Ectodermal cell (in vitro differentiated cells): ENCODE measurements around the gene GPHN. TPM values are rescaled to one million over a fixed set of nuclear protein-coding genes. Genes with fewer than 3 reads are reported as not detected.

ENCODE experiments used
- H3K27ac ChIP-seq: 2 replicates; pipeline ENCODE4 v1.7.0; 2013; ENCODE audit warnings: mild to moderate bottlenecking, low read depth, low read length; ENCODE audit not compliant: insufficient read depth, poor library complexity, severe bottlenecking
- H3K27me3 ChIP-seq: 2 replicates; pipeline ENCODE4 v1.7.0; 2013; ENCODE audit warnings: mild to moderate bottlenecking, low read length; ENCODE audit not compliant: insufficient read depth, control insufficient read depth, poor library complexity, severe bottlenecking
- H3K36me3 ChIP-seq: one replicate; pipeline ENCODE4 v1.7.0; 2013; ENCODE audit warnings: low read length; ENCODE audit not compliant: control insufficient read depth, insufficient read depth
- H3K4me1 ChIP-seq: one replicate; pipeline ENCODE4 v1.7.0; 2013; ENCODE audit warnings: low read length; ENCODE audit not compliant: control insufficient read depth, insufficient read depth
- H3K4me3 ChIP-seq: 2 replicates; pipeline ENCODE4 v1.7.0; 2013; ENCODE audit warnings: low read depth, low read length, control low read depth; ENCODE audit not compliant: insufficient read depth
- H3K9me3 ChIP-seq: 2 replicates; pipeline ENCODE4 v1.7.0; 2013; ENCODE audit warnings: mild to moderate bottlenecking, low read length, moderate library complexity; ENCODE audit not compliant: control insufficient read depth
- WGBS, 2 experiments: methylation state at CpG; one replicate each; pipeline ENCODE4 v1.1.7; 2013; ENCODE audit warnings: missing lambda C conversion rate in 2 of 2; 5-methylcytosine and 5-hydroxymethylcytosine counted together
- polyA plus RNA-seq, 4 experiments: library from polyadenylated mRNA; stranded (reverse); fragments of 50-300 nt; gene quantifications; one replicate each; pipeline ENCODE4 v1.2.3, GENCODE V29; 2013

The GPHN gene
- 28.7 TPM for polyA plus RNA-seq (2013, experiment 1 of 4)
- polyA plus RNA-seq (2013, experiment 2 of 4): 25.2 TPM
- 24.2 TPM for polyA plus RNA-seq (2013, experiment 3 of 4)
- polyA plus RNA-seq (2013, experiment 4 of 4): 26.8 TPM

GRCh38 chr14:66507722-66508546, at the start of gene GPHN:
Gene GPHN (plus strand): TSS chr14:66508147.
- 0% methylated on average over 91 of the region's 91 CpGs for WGBS, 2 experiments
- no peaks in the 10 kb centered on the region for H3K36me3 ChIP-seq
- peak within 1 kb of the TSS; percentile 58 for H3K27ac ChIP-seq
- H3K4me1 ChIP-seq: peaks cover 4% of the 10 kb centered on the region
- no peaks in the 10 kb centered on the region for H3K9me3 ChIP-seq
- H3K27me3 ChIP-seq: peaks cover 24% of the 10 kb centered on the region
- H3K4me3 ChIP-seq: peak within 1 kb of the TSS; percentile 85

- Histone ChIP-seq H3K4me3 (no peak overlapping the region), H3K9me3 (no peaks in the 10 kb centered on the region), H3K4me1 (no peaks in the 10 kb centered on the region), H3K36me3 (no peaks in the 10 kb centered on the region), H3K27ac (no peak overlapping the region), H3K27me3 (no peaks in the 10 kb centered on the region)
Observed at GRCh38 chr14:66459603-66460002, 48.3 kb upstream of the GPHN start.

GRCh38 chr14:66464261-66464660, 43.7 kb upstream of the GPHN start:
- Histone ChIP-seq H3K4me3 (no peak overlapping the region), H3K9me3 (peaks cover 4% of the 10 kb centered on the region), H3K4me1 (no peaks in the 10 kb centered on the region), H3K27ac (no peak overlapping the region), H3K27me3 (no peaks in the 10 kb centered on the region), H3K36me3 (no peaks in the 10 kb centered on the region)
- WGBS, 2 experiments: 97% methylated on average over 2 to 3 of the region's 3 CpGs

DNA sequence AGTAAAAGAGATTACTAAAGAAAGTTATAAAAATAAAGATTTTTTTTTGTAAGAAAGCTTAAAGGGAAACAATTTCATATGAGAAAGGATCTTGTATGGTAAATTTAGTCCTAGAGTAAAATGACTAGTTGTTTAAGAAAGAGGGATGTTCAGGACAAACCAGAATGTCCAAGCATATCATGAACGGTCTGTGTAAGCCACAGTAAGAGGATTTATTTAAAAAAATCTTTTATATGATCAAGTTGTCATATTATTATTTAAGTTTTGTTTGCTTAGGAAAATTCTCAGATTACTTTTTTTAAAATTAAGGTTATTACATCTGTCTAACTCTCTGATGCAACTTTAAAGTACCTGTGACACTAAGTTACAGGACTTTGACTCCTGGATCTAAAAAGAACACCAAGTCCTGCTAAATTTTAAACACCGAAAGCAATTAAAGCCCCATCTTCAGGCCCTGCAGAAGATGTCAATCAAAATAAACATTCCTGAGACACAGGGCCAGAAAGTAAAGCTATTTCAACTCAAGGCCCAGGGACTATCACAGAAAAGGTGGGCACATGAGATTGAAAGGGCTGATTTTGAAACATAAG, 39.1 kb upstream of the GPHN start:
- Histone ChIP-seq H3K4me3 (no peak overlapping the region), H3K36me3 (no peaks in the 10 kb centered on the region), H3K4me1 (no peaks in the 10 kb centered on the region), H3K27me3 (no peaks in the 10 kb centered on the region), H3K9me3 (peaks cover 6% of the 10 kb centered on the region), H3K27ac (no peak overlapping the region)
- WGBS, 2 experiments: 86 to 90% methylated on average over 2 of the region's 2 CpGs

- WGBS, 2 experiments: 82 to 92% methylated on average over 4 of the region's 4 CpGs
- Histone ChIP-seq H3K27me3 (no peaks in the 10 kb centered on the region), H3K27ac (no peak overlapping the region), H3K9me3 (peaks cover 6% of the 10 kb centered on the region), H3K4me1 (no peaks in the 10 kb centered on the region), H3K4me3 (no peak overlapping the region), H3K36me3 (no peaks in the 10 kb centered on the region)
Observed at GRCh38 chr14:66471584-66471983, 36.4 kb upstream of the GPHN start.

DNA sequence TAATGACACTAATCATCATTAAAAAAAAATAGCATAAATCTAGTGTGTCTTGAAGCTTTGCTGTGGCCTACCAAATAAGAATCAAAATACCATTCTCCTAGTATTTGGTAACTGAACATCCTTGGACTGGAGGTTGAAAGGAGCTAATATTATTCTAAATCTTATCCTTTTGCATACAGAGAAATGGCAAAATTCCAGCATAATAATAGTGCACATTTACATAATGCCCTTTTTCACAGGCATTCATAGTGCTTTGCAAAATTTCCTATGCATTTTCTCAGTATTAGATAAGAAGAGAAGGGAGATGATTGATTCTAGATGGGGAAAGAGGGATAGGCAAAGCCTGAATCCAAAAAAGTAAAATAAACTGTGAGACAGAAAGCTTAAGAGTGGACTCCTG, 35.7 kb upstream of the GPHN start:
- Histone ChIP-seq H3K9me3 (peaks cover 6% of the 10 kb centered on the region), H3K27me3 (no peaks in the 10 kb centered on the region), H3K4me1 (no peaks in the 10 kb centered on the region), H3K27ac (no peak overlapping the region), H3K36me3 (no peaks in the 10 kb centered on the region), H3K4me3 (no peak overlapping the region)

DNA sequence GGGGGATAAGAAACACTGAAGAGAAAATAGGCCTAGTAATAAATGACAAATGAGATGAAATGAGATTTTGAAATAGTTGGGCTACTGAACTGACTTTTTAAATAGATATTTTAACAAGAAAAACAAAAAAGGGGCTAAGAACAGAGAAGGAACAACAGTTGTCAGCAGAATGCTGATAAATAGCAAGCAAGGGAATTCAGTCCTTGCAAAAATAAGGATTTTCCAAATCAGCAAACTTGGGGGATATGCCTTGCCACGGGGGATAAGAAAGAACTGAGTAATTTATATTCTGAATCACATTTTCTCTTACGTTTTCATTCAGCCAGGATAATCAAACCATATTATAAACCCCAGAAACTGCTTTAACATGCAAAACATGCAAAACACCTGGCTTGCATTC, 34.7 kb upstream of the GPHN start:
- no peak overlapping the region for H3K4me3 ChIP-seq
- 87 to 97% methylated on average over 2 of the region's 2 CpGs for WGBS, 2 experiments
- no peaks in the 10 kb centered on the region for H3K4me1 ChIP-seq
- H3K9me3 ChIP-seq: peaks cover 6% of the 10 kb centered on the region
- H3K27ac ChIP-seq: no peak overlapping the region
- H3K27me3 ChIP-seq: no peaks in the 10 kb centered on the region
- H3K36me3 ChIP-seq: no peaks in the 10 kb centered on the region

DNA sequence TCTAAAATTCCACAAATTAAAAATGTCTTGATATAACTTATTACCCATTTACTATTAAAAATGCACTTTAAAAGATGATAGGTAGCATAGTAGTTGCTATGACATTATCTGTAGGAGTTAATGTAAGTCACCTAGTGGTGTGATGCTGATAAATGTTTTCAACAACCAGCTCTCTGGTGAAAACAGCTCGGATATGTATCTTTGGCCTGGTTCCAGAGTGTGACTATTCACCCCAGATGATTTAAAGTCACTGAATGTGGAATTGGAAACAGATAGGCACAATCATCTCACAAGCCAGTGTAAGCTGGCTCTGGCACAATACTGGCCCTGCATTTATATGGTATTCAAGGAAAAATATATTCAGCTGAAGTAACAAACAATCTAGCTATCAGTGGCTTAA, 31.0 kb upstream of the GPHN start:
- 79 to 89% methylated on average over 1 of the region's 1 CpG for WGBS, 2 experiments
- no peaks in the 10 kb centered on the region for H3K4me1 ChIP-seq
- H3K27me3 ChIP-seq: no peaks in the 10 kb centered on the region
- no peaks in the 10 kb centered on the region for H3K9me3 ChIP-seq
- no peak overlapping the region for H3K27ac ChIP-seq
- H3K4me3 ChIP-seq: no peak overlapping the region
- H3K36me3 ChIP-seq: no peaks in the 10 kb centered on the region

DNA sequence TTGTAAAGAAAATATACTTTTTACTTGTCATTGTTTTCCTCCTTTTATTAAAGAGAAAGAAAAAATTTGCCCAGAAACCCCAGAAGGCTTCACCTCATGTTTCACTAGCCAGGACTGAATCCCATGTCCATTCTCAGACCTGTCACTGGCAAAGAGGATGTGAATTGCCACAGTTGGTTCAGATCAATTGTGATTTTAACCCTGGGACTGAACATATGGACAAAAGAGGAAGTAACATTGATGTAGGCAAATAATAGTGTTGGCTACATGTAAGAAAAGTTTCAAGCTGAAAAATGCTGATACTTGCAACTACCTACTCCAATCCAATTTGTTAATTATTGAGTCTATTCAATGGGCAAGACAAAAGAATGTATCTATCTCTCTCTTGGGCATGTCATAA, 30.4 kb upstream of the GPHN start:
- no peak overlapping the region for H3K27ac ChIP-seq
- no peak overlapping the region for H3K4me3 ChIP-seq
- H3K36me3 ChIP-seq: no peaks in the 10 kb centered on the region
- H3K4me1 ChIP-seq: no peaks in the 10 kb centered on the region
- no peaks in the 10 kb centered on the region for H3K9me3 ChIP-seq
- no peaks in the 10 kb centered on the region for H3K27me3 ChIP-seq

GRCh38 chr14:66482873-66483272, 25.1 kb upstream of the GPHN start:
- H3K27ac ChIP-seq: no peak overlapping the region
- no peaks in the 10 kb centered on the region for H3K36me3 ChIP-seq
- no peaks in the 10 kb centered on the region for H3K27me3 ChIP-seq
- no peaks in the 10 kb centered on the region for H3K9me3 ChIP-seq
- no peaks in the 10 kb centered on the region for H3K4me1 ChIP-seq
- no peak overlapping the region for H3K4me3 ChIP-seq
- WGBS, 2 experiments: 93 to 100% methylated on average over 1 to 2 of the region's 2 CpGs
